Fibroblast of villous mesenchyme (primary cell): ENCODE measurements around the gene SURF1. TPM values are rescaled to one million over a fixed set of nuclear protein-coding genes. Genes with fewer than 3 reads are reported as not detected.
"Not testable (repeated sequence)": the region's sequence is repeated elsewhere in the genome, so short reads cannot be mapped to it uniquely, and the experiment has no call there.

Experiments
- DNase-seq: peaks from one replicate; pipeline ENCODE4 v3.0.0-alpha.2; 2010; ENCODE audit warnings: low read depth
- H3K4me3 ChIP-seq: 2 replicates; pipeline ENCODE4 v1.5.1; 2011; ENCODE audit warnings: low read depth, mild to moderate bottlenecking, low read length
- CTCF ChIP-seq: IDR thresholded peaks from 2 replicates; pipeline ENCODE4 v1.5.1; 2012; ENCODE audit warnings: low read depth, mild to moderate bottlenecking, low read length; ENCODE audit not compliant: insufficient read depth
- total RNA-seq: library from RNA; depleted of rRNA; stranded (reverse); fragments of >200 nt; gene quantifications from 2 replicates; pipeline ENCODE4 v1.2.3, GENCODE V29; 2012

The SURF1 gene
- total RNA-seq, 1 donor, result 13.4 TPM

- no peak for TF ChIP-seq CTCF
- no peak overlapping the region for H3K4me3 ChIP-seq
- DNase-seq, result no peak
Measured at GRCh38 chr9:133331641-133332380, 24.5 kb downstream of the SURF1 start.

GRCh38 chr9:133331221-133331620 is 25.1 kb downstream of the SURF1 start:
- no peak for TF ChIP-seq CTCF
- no peak for DNase-seq

GRCh38 chr9:133329306-133330156 is 26.8 kb downstream of the SURF1 start:
- DNase-seq, H3K4me3 ChIP-seq: not testable (repeated sequence)
- TF ChIP-seq CTCF, result peak; percentile 55

More at GRCh38 chr9:133331221-133331620, 25.1 kb downstream of the SURF1 start:
- H3K4me3 ChIP-seq, result no peak overlapping the region

GRCh38 chr9:133327834-133328484 is 28.3 kb downstream of the SURF1 start:
- no peak for DNase-seq
- TF ChIP-seq CTCF, result no peak
- no peak overlapping the region for H3K4me3 ChIP-seq

- not testable (repeated sequence) for H3K4me3 ChIP-seq, DNase-seq
Measured at GRCh38 chr9:133327021-133327420, 29.3 kb downstream of the SURF1 start.

- H3K4me3 ChIP-seq, result no peak overlapping the region
- no peak for TF ChIP-seq CTCF
- DNase-seq, result no peak
Measured at GRCh38 chr9:133323991-133324703, 32.1 kb downstream of the SURF1 start.
